Left lobe of liver (tissue), 2 donors: ENCODE data around the gene SLC25A43. TPM values are rescaled to one million over a fixed set of nuclear protein-coding genes. Genes with fewer than 3 reads are reported as not detected.
A peak's percentile ranks its signal among the peaks of the same experiment; 100 is the strongest.
"Not testable (repeated sequence)": the region's sequence is repeated elsewhere in the genome, so short reads cannot be mapped to it uniquely, and the experiment has no call there.

ENCODE experiments used
- ATAC-seq: fragments of 200-7000 bp; cut with Tn5 transposase; one replicate; pipeline ENCODE4 v1.9.1; 2020; ENCODE audit warnings: mild to moderate bottlenecking, moderate library complexity
- DNase-seq: peaks from one replicate; pipeline ENCODE4 v3.0.0-alpha.2; 2020; ENCODE audit warnings: low spot score
- total RNA-seq: library from RNA; stranded (reverse); gene quantifications from one replicate; pipeline ENCODE4 v1.2.1, GENCODE V29; 2021
- donor health status: DM: no; HTN: no; CAD: no; lungs with moderate emphysema.
- donor health status: DM: no; HTN: yes; CAD: no.

Gene SLC25A43
- total RNA-seq, 1 donor from 2014 or later, result 7.3 TPM

DNA sequence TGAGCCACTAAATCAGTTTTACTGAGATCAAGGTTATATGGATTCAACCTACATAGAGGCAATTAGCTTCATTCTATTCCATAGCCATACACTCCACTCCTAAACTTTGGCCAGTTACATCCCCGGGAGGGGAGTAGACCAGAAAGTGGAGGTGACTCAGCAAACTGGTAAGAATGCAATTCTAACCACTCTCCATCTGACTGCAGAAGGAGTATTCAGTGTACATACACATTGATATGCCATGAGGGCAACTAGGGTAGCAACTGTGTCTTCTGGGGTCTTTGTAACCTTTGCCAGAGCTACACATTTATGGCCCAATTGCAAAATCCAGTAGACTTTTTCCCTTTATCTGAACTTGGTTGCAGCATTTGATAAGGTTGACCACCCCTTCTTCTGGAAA lies 7.6 kb downstream of the SLC25A43 start:
- ATAC-seq (no peak), DNase-seq (no peak)

DNA sequence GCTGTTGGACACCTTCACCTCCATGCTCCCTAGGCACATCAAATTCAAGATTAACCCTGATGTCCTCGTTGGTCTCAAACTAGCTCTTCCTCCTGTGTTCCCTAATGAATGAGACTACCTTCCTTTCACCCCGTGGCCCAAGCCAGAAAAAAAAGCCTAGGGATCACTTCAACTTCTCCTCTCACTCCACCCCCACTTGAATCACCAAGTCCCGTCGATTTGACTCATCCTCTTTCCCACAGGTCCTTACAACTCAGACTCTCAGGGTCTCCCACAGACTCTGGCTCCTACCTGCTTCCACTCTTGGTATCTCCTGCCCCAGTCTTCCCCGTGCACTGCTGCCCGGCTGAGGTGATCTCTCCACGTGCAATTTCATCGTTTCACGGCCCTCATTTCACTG lies 8.5 kb downstream of the SLC25A43 start:
- DNase-seq, result no peak
- no peak for ATAC-seq

DNA sequence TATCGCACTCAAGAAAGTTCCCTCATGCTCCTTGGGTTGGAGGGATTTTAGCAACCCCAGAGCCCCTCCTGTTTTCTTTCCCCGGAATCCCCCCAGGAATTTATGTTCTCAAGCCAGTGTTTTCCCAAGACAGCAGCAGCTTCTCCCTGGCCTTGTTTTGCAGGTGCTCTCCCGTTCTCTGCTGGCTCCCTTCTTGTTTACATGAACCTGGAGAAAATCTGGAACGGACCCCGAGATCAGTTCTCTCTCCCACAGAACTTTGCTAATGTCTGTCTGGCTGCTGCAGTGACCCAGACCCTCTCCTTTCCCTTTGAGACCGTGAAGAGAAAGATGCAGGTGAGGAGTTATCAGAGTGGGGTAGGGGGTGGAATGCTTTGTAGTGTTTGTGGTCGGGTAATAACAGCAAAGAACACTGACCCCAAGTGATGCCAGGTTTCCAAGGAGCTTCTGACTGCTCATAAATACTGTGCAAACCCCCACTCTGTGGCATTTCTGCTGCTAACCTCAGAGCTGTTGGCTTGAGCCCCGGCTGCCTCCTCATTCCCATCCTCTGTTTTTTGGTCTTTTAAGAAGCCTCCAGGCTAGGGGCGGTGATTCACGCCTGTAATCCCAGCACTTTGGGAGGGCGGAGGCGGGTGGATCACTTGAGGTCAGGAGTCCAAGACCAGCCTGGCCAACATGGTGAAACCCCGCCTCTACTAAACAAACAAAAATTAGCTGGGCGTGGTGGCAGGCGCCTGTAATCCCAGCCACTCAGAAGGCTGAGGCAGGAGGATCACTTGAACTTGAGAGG lies 11.1 kb downstream of the SLC25A43 start:
- peak; percentile 66 for DNase-seq
- peak; percentile 75 for ATAC-seq

DNA sequence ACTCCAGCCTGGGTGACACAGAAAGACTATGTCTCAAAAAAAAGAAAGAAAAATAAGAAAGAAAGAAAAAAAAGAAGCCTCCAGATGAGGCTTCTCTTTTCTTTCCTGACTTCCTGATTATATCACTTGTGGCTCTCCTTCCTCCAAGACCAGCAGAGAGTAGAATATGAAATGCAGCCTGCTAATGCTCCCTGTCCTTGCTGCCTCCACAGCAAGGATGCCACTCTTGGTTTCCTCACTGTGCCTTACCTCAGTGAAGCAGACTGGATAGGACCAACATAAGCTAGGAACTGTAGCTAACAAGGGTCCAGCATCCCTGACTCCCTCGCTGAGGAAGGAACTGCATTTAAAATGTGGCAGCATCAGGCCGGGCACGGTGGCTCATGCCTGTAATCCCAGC lies 11.7 kb downstream of the SLC25A43 start:
- ATAC-seq (peak; percentile 17), DNase-seq (no peak)

DNA sequence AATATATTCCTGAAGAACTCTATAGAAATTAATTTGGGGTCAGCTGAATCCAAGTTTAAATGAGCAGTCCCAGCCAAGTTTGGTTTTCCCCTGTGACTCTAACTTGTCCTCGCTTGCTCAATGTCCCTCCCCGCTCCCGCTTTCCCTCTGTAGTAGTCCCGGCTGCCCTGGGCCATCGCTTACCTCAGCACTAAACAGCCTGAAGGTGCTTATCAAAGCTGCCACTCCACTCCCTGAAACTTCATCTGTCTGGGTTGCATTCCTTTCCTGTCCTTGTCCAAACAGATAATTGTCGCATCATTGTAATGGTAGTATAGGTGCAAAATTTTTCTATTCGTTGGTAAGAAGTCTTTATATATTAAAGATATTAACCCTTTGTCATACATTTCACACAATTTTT lies 12.8 kb downstream of the SLC25A43 start:
- peak; percentile 89 for ATAC-seq
- DNase-seq, result peak; percentile 57

DNA sequence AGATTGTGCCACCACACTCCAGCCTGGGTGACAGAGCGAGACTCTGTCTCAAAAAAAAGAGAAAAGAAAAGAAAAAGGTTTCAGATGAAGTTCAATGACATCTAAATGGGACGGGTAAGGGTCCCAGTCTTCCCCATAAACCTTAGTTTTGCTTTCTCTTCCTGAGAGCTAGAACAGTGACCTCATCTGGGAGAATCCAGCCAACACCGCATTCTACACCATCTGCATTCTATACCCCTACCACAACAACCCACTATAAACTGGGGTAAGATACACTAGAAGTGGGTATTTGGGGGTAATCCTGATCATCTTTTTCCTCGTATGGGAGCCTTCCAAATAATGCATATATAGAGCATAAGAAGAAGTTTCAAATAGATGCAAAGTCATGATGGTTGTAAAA lies 18.2 kb downstream of the SLC25A43 start:
- DNase-seq, result no peak
- no peak for ATAC-seq

DNA sequence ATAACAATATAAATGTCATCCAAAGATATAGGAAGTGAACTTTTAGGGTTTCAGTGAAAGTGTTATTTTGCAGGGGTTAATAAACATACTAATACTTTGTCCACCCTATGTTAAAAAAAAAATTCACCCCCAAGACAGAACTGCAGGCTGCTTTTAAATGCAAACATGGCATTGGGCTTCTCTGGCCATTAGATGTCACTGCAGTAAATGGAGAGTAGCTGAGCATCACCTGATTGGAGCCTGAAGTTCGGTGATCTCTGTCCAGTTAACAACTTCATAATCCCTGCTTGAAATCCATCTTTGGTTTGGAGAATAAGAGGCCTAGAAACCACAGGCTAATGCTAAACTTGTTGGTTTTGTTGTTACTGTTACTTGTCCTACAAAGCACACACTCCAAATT lies 18.7 kb downstream of the SLC25A43 start:
- ATAC-seq (peak; percentile 94), DNase-seq (no peak)

DNA sequence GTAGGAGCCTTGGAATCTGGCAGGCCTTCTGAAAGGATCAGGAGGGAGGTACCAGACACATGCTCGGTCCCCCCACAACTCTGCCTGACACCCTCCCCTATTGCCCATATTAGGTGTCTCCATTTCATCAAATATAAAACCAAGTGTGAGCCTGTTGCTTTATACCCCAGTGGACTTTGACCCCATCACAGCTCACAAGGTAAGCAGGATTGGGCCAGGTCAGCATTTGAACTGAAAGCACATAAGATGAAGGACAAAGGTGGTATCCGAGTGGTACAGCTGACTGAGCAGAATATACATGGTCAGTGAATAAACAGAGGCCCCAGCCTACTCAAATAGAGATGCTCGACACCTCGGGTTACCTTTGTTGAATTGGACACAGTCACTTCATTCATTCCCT lies 20.0 kb downstream of the SLC25A43 start:
- DNase-seq (peak; percentile 48), ATAC-seq (peak; percentile 86)

DNA sequence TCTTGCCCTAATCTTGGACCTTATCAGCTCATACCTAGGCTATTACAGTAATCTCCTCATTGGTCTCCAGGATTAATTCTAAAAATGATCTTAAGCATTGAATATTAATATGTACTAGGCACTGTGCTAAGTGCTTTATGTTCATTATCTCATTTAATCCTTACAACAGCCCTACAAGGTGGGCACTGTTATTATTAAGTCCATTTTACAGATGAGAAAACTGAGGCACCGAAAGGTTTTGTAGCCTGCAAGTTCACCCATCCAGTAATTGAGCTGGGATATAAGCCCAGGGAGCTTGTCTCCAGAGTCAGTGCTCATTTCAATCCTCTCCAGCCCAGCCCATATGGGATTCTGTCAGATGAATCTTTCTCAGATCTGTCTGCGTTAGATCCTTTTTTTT lies 20.8 kb downstream of the SLC25A43 start:
- DNase-seq, result no peak
- ATAC-seq, result no peak

DNA sequence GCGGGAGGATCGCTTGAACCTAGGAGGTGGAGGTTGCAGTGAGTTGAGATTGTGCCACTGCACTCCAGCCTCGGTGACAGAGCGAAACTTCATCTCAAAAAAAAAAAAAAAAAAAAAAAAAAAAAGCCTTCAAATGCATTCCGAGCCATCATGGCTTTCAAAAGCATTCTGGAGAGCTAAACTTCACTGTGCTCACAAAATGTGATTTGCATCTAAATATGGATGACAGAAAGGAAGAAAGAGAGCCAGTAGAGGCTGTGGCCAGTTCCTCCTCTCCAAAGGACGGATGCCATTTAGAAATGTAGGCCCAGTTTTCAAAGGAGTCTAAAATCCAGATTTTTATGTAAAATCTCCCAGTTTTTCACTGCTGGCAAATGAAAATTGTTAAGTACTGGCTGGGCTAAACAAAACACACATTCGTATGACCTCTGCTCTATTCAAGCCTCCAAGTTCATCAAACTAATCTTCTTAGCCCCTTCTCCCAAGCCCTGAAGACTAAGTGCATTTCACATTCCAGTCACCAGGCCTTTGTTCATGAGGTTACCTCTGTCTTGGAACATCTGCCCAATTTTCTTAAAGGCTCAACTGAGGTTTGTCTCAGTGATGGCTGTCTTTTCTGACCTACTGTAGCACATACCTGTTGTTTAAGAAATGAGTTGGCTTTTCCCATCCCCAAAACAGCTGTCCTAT lies 22.0 kb downstream of the SLC25A43 start:
- ATAC-seq, result no peak

DNA sequence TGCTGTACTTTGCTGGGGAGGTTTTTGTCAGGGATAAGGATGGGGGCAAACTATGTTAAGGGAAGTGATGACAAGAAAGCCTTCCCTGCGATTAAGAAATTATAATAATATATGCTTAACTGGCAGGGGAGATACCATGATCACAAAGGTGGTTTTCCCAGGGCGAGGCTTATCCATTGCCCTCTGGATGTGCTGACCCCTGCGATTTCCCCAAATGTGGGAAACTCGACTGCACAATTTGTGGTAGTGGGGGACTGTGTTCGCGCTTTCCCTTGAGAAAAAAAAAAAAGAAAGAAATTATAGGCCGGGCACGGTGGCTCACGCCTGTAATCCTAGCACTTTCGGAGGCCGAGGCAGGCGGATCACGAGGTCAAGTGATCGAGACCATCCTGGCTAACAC lies 24.5 kb downstream of the SLC25A43 start:
- no peak for DNase-seq
- ATAC-seq, result no peak

More for the DNA sequence above, 22.0 kb downstream of the SLC25A43 start:
- no peak for DNase-seq

DNA sequence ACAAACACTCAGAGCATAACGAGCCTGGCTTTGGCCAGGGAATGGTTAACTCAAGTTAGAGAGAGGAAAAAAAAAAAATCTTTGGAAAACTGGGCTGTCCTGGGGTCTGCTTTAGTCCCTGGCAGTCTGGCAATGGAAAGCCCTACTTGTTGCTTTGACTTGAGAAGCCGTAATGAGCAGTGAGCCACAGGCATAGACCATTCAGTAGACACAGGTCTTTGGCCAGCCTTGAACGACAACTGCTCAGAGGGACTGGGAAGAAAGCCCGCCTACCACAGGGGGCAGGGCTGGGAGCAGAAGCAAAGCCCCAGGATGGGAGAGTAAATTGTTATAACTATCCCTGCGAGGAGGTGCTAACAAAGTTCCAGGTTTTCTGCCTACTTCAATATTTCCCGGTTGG lies 25.9 kb downstream of the SLC25A43 start:
- DNase-seq (no peak), ATAC-seq (no peak)

DNA sequence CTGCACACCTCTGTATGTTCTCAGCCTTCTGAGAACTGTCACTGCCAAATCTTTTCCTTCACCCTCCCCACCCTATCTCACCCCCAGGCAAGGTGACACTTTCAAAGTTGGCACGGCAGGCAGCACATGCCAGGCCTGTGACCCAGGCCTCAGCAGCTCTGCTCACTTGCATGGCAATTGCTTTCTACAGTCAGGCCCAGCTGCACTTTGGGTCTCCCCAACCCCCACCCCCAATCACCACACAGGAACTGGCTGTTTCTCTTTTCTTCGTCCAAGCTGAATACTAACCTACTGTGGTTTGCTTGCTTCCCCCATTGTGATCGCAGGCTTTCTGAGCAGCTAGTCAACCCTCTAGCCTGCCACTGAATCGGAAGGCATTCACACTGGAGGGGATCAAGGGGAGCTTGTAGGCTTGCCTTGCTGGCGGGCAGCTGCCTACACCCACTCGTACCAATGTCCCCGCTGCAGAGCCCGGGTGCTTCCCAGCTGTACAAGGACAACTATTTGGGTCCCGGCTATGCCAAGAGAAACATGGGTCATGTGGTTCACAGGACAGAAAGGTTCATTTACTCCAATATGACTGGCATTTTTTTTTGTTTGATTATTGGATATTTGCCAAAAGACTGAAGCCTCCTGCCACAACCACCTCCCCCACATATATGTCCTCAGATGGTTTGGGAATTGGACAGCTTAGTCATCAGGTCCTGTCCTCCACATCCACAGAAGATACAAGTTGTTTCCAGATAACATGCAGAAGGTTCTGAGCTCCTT lies 28.1 kb downstream of the SLC25A43 start:
- DNase-seq (peak; percentile 58), ATAC-seq (peak; percentile 90)

DNA sequence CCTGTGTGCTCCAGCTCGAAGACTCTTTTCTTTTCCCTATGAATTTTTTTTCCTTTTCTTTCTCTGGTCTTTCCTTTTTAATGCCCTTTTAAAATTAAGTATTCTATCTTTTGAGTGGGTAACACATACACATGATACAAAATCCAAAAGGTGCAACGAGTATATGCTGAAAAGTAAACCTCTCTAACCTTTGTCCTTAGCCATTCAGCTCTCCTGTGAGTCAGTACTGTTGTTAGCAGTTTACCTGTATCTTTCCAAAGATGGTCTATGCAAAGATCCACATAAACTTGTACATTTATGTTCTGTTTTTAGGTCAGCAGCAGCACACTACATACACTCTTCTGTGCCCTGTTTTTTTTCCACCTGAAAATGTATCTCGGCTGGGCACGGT lies 28.7 kb downstream of the SLC25A43 start:
- DNase-seq (no peak), ATAC-seq (peak; percentile 61)

DNA sequence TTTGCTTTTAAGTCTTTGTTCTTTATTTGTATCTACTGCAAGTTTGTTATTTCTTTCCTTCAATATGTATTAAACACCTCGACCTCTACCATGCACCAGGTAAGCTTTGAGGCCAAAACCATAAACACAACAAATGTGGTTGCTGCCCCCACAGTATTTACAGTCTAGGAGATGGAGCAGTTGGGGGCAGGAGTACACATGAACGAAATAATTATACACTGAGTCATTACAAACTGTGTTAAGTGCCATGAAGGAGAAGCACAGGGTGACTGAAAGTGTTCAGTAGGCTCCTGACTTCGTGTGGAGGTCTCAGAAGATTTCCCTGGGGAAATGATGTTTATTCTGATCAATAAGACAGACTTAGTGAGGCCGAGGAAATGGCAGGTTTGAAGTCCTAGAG lies 30.3 kb downstream of the SLC25A43 start:
- DNase-seq (no peak), ATAC-seq (no peak)

DNA sequence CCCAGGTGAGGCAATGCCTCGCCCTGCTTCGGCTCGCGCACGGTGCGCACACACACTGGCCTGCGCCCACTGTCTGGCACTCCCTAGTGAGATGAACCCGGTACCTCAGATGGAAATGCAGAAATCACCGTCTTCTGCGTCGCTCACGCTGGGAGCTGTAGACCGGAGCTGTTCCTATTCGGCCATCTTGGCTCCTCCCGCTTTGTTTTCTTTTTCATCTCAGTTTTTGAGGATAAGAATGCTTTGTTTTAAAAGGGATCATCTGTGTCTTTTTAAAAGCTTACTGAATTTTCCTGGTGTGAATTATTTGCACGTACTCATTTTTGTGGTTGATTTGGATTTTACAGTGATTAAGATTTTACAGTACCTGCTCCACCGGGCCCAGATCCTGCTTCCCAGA lies 42.2 kb downstream of the SLC25A43 start:
- DNase-seq, ATAC-seq: not testable (repeated sequence)

DNA sequence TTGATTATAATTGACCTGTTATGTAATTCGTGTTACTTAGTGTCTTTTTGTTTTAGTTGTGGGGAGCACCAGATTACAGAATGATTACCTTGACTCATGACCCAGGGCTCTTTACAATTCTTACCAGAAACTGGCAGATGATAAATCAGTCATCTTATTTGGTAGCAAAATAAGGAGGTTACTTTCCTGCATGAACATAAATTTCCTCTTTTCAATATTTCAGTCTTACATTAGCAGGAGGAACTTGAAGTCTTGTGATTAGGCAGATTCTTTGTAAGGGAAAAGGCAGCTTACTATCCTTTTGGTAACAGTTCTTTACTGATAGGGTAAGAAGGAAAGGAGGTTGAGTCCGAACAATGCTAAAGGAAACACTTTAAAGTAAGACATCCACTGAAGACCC lies 43.1 kb downstream of the SLC25A43 start:
- ATAC-seq (no peak), DNase-seq (no peak)

DNA sequence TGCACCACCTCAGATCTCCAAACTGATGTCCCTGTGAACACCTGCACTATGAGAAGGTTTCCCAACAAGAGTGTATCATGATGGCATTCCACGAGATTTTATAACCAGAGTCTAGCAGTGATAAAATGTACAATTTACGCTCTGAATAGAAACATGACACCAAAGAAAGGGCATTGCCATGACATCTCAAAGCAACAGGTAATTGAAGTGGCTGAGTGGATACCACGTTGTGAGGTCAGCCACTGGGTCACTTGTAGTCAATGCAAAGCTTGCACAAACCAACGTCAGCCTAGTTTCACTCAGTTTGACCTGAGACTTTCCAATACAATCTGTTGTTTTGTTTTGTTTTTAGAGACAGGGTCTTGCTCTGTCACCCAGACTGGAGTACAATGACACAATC lies 54.1 kb downstream of the SLC25A43 start:
- DNase-seq, result no peak

DNA sequence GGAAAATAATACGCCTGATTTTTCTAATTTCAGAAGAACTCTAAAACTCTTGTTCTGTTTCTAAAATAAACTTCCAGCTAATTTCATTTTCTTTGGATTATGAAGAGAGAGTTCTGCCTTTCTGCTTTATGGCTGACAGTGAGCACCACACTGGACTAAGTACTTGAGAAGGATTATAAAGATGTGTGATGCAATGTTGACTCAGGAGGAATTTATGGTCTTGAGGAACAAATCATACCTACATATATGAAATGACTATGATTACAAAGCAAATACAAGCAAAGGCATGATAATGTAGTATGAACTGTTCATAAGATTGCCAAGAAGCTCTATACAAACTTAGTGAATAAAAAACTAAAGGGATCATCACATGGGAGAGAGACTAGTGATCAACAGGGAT lies 56.1 kb downstream of the SLC25A43 start:
- DNase-seq (no peak), ATAC-seq (no peak)

More for the DNA sequence above, 54.1 kb downstream of the SLC25A43 start:
- ATAC-seq, result no peak

DNA sequence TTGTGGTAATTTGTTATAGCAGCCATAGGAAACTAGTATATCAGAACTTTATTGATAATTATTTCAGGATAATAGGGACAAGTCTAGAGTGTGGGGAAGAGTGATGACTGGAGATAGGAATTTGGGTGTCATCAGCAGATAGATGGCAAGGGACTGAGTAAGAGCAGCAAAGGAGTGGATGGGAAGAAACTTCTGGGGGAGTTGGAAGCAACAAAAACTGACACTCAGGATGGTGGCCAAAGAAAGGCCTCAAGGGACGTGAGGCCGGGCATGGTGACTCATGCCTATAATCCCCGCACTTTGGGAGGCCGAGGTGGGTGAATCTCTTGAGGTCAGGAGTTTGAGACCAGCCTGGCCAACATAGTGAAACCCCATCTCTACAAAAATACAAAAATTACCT lies 60.0 kb downstream of the SLC25A43 start:
- DNase-seq (no peak), ATAC-seq (no peak)

DNA sequence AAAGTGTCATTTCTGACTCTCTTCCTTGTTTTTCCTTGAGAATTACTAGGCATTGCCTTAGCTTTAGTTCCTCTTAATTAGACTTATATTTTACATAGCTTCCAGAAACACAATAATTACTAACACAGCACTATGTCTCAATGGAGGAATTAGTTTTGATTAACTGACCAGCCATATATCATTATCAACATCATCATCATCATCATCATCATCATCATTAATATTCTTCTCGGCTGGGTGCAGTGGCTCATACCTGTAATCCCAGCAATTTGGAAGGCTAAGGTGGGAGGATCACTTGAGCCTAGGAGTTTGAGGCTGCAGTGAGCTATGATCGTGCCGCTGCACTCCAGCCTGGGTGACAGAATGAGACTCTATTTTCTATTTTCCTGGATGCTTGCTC lies 66.4 kb downstream of the SLC25A43 start:
- no peak for DNase-seq
- no peak for ATAC-seq

DNA sequence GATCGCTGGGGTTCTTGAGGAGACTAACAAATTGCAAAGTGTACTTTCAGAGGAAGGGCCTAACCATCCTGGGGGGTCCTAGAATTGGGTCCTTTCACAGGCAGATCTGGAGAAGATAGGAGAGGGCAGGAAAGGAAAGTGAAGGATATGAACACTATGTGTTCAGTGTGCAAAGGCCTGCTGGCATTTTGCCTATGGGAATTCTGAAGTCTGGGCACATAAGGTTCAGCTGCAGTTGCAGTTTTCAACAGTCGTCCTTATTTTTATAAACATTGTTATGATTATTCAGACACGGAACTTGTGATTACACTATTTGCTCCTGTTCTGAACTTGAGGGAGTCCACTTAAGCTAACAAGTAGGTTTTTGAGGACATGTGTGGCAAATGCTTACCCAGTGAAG lies 67.8 kb downstream of the SLC25A43 start:
- DNase-seq (no peak), ATAC-seq (no peak)
